HL-60 (cell line): ENCODE results near the gene LRRC7.

ENCODE experiments used
- DNase-seq, 2 experiments: peaks; one replicate each; pipeline ENCODE4 v3.0.0-alpha.2; 2010 to 2020; ENCODE audit warnings: low read depth in 1 of 2, low spot score in 1 of 2
- H3K27ac ChIP-seq: fragments of 250-450 bp; sonication (Bioruptor Pico); replicated peaks from 2 replicates; pipeline ENCODE4 v1.5.1; 2020; ENCODE audit warnings: mild to moderate bottlenecking, moderate library complexity
- H3K27me3 ChIP-seq: fragments of 250-450 bp; sonication (Bioruptor Pico); 2 replicates; pipeline ENCODE4 v1.5.1; 2021; ENCODE audit warnings: mild to moderate bottlenecking, moderate library complexity; ENCODE audit not compliant: insufficient read depth, poor library complexity, severe bottlenecking
- H3K4me3 ChIP-seq: replicated peaks from 2 replicates; pipeline ENCODE4 v1.5.1; 2011; ENCODE audit warnings: mild to moderate bottlenecking, control low read depth, low read length; ENCODE audit not compliant: insufficient read depth
- CTCF ChIP-seq: IDR thresholded peaks from one replicate; pipeline ENCODE4 v1.5.1; 2011; ENCODE audit warnings: low read length, control low read depth, inconsistent platforms; ENCODE audit not compliant: insufficient read depth
- GABPA ChIP-seq: IDR thresholded peaks from 2 replicates; pipeline ENCODE4 v1.6.1; 2012; ENCODE audit warnings: low read depth
- POLR2AphosphoS5 ChIP-seq: IDR thresholded peaks from 2 replicates; pipeline ENCODE4 v1.6.1; 2012; ENCODE audit warnings: low read depth
- SPI1 ChIP-seq: IDR thresholded peaks from 2 replicates; pipeline ENCODE4 v1.6.1; 2012; ENCODE audit warnings: low read depth, mild to moderate bottlenecking, borderline replicate concordance
- TF ChIP-seq, protein P1 (sequence below): IDR thresholded peaks from 2 replicates; pipeline ENCODE4 v1.6.1; 2012; ENCODE audit warnings: low read depth; ENCODE audit not compliant: insufficient replicate concordance

Gene LRRC7

GRCh38 chr1:70156529-70157120 is 588.9 kb downstream of the LRRC7 start:
- Histone ChIP-seq H3K27me3 (no peaks in the 10 kb centered on the region), H3K4me3 (no peak overlapping the region), H3K27ac (no peak overlapping the region)
- TF ChIP-seq GABPA (no peak), CTCF (no peak), POLR2AphosphoS5 (no peak), SPI1 (no peak)
- TF ChIP-seq, protein P1, sequence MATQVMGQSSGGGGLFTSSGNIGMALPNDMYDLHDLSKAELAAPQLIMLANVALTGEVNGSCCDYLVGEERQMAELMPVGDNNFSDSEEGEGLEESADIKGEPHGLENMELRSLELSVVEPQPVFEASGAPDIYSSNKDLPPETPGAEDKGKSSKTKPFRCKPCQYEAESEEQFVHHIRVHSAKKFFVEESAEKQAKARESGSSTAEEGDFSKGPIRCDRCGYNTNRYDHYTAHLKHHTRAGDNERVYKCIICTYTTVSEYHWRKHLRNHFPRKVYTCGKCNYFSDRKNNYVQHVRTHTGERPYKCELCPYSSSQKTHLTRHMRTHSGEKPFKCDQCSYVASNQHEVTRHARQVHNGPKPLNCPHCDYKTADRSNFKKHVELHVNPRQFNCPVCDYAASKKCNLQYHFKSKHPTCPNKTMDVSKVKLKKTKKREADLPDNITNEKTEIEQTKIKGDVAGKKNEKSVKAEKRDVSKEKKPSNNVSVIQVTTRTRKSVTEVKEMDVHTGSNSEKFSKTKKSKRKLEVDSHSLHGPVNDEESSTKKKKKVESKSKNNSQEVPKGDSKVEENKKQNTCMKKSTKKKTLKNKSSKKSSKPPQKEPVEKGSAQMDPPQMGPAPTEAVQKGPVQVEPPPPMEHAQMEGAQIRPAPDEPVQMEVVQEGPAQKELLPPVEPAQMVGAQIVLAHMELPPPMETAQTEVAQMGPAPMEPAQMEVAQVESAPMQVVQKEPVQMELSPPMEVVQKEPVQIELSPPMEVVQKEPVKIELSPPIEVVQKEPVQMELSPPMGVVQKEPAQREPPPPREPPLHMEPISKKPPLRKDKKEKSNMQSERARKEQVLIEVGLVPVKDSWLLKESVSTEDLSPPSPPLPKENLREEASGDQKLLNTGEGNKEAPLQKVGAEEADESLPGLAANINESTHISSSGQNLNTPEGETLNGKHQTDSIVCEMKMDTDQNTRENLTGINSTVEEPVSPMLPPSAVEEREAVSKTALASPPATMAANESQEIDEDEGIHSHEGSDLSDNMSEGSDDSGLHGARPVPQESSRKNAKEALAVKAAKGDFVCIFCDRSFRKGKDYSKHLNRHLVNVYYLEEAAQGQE = no peak
- no peak for DNase-seq

DNA sequence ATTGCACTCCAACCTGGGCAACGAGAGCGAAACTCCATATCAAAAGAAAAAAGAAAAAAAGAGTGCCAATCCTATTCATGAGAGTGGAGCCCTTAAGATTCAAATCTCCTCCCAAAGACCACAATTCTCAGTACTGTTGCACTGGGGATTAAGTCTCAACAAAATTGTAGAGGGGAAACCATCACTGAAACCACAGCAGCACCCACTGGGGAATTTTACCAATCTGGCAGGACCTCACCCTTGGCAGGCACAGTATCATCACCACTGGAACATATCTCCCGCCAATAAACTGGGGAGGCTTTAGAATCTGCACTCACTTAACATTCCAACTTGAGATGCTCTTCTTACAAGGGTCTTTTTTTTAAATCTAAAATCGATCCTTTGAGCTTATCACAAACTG is 596.6 kb downstream of the LRRC7 start:
- no peaks in the 10 kb centered on the region for H3K27me3 ChIP-seq
- H3K4me3 ChIP-seq = no peak overlapping the region
- no peak for DNase-seq

DNA sequence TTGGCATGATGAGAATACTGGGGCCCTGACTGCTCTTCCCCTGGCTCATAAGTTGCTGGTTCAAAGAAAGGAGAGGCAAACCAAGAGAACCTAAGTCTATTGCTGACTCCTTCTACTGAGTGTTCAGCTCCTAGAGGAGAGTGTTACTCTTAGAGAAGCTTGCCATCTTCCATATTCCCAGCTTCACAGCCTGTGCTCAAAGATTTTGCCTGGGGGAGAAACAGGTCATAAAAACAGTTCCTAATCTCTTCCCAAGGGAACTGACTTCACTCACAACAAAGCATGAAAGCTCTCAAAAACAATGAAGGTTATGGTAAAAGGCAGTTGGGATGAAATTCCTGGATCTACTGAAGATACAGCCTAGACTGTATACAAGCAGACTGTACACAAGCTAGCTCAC is 600.6 kb downstream of the LRRC7 start:
- no peak overlapping the region for H3K27ac ChIP-seq

More for the DNA sequence above, 596.6 kb downstream of the LRRC7 start:
- TF ChIP-seq, protein P1 = no peak
- no peak for TF ChIP-seq GABPA
- TF ChIP-seq SPI1 = no peak
- TF ChIP-seq POLR2AphosphoS5 = no peak
- TF ChIP-seq CTCF = no peak
- no peak overlapping the region for H3K27ac ChIP-seq

More for the DNA sequence above, 600.6 kb downstream of the LRRC7 start:
- TF ChIP-seq POLR2AphosphoS5 (no peak), CTCF (no peak), SPI1 (no peak), GABPA (no peak)
- TF ChIP-seq, protein P1 = no peak
- no peak for DNase-seq
- H3K4me3 ChIP-seq = no peak overlapping the region
- H3K27me3 ChIP-seq = no peaks in the 10 kb centered on the region
